Suprapubic skin (tissue), 4 donors: ENCODE results near the gene LMLN. TPM values are rescaled to one million over a fixed set of nuclear protein-coding genes. Genes with fewer than 3 reads are reported as not detected.
"Not testable (repeated sequence)": the region's sequence is repeated elsewhere in the genome, so short reads cannot be mapped to it uniquely, and the experiment has no call there.

Experiments
- DNase-seq, 2 donors: peaks; one replicate each; pipeline ENCODE4 v3.0.0-alpha.2; 2019; ENCODE audit warnings: low spot score in 2 of 2
- H3K27ac ChIP-seq: fragments of 200-600 bp; sonication (generic); one replicate; pipeline ENCODE4 v1.5.1; 2019
- H3K27me3 ChIP-seq: fragments of 200-600 bp; sonication (generic); one replicate; pipeline ENCODE4 v1.5.1; 2019
- H3K36me3 ChIP-seq: fragments of 200-600 bp; sonication (generic); one replicate; pipeline ENCODE4 v1.5.1; 2019
- H3K4me1 ChIP-seq: fragments of 200-600 bp; sonication (generic); one replicate; pipeline ENCODE4 v1.5.1; 2019
- H3K4me3 ChIP-seq: fragments of 200-600 bp; sonication (generic); one replicate; pipeline ENCODE4 v1.5.1; 2019; ENCODE audit warnings: mild to moderate bottlenecking
- H3K9me3 ChIP-seq: fragments of 200-600 bp; sonication (generic); one replicate; pipeline ENCODE4 v1.5.1; 2019
- EP300 ChIP-seq: sonication (generic); formaldehyde crosslinking; IDR thresholded peaks from one replicate; pipeline ENCODE4 v1.6.1; 2017; ENCODE audit warnings: antibody characterized with exemption
- POLR2A ChIP-seq, 2 donors: fragments of 450-650 bp; IDR thresholded peaks; one replicate each; pipeline ENCODE4 v1.6.1; 2017; ENCODE audit warnings: antibody characterized with exemption in 2 of 2, mild to moderate bottlenecking in 2 of 2, moderate library complexity in 2 of 2
- POLR2AphosphoS5 ChIP-seq, 3 donors: sonication (generic); formaldehyde crosslinking; IDR thresholded peaks; one replicate each; pipeline ENCODE4 v1.6.1; 2017; ENCODE audit warnings: antibody characterized with exemption in 3 of 3
- WGBS: methylation state at CpG from one replicate; pipeline ENCODE4 v1.1.5; 2018; 5-methylcytosine and 5-hydroxymethylcytosine counted together
- total RNA-seq, 4 donors: library from RNA; depleted of rRNA; stranded (reverse); fragments of >200 nt; gene quantifications; one replicate each; pipeline ENCODE4 v1.1.0, GENCODE V29; 2016
- TF ChIP-seq, protein P1 (sequence below), 2 donors: fragments of 200-600 bp in 1 of 2; fragments of 450-650 bp in 1 of 2; sonication (generic) in 1 of 2; IDR thresholded peaks; one replicate each; pipeline ENCODE4 v1.5.1; 2016 to 2019; ENCODE audit warnings: antibody characterized with exemption in 2 of 2, mild to moderate bottlenecking in 1 of 2, moderate library complexity in 1 of 2

The LMLN gene
- total RNA-seq, 4 donors from 2014 or later = 3.4 to 8.2 (median 5.5) TPM

- Histone ChIP-seq H3K27ac (no peak overlapping the region), H3K9me3 (no peaks in the 10 kb centered on the region), H3K27me3 (no peaks in the 10 kb centered on the region), H3K4me3 (no peak overlapping the region), H3K4me1 (peaks cover 55% of the 10 kb centered on the region), H3K36me3 (peaks cover 57% of the 10 kb centered on the region)
- TF ChIP-seq POLR2A (IDR thresholded peaks at IDR 0.05) = no peak
- TF ChIP-seq POLR2AphosphoS5 (IDR thresholded peaks at IDR 0.05) = no peak
- TF ChIP-seq, protein P1, sequence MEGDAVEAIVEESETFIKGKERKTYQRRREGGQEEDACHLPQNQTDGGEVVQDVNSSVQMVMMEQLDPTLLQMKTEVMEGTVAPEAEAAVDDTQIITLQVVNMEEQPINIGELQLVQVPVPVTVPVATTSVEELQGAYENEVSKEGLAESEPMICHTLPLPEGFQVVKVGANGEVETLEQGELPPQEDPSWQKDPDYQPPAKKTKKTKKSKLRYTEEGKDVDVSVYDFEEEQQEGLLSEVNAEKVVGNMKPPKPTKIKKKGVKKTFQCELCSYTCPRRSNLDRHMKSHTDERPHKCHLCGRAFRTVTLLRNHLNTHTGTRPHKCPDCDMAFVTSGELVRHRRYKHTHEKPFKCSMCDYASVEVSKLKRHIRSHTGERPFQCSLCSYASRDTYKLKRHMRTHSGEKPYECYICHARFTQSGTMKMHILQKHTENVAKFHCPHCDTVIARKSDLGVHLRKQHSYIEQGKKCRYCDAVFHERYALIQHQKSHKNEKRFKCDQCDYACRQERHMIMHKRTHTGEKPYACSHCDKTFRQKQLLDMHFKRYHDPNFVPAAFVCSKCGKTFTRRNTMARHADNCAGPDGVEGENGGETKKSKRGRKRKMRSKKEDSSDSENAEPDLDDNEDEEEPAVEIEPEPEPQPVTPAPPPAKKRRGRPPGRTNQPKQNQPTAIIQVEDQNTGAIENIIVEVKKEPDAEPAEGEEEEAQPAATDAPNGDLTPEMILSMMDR (IDR thresholded peaks at IDR 0.05) = no peak
- no peak for TF ChIP-seq EP300
- DNase-seq = no peak
- WGBS = 54% methylated on average over 7 of the region's 7 CpGs
Measured at GRCh38 chr3:197953881-197954280, 6.1 kb upstream of the LMLN start.

- Histone ChIP-seq H3K4me3 (no peak overlapping the region), H3K27ac (no peak overlapping the region), H3K36me3 (peaks cover 57% of the 10 kb centered on the region), H3K27me3 (no peaks in the 10 kb centered on the region), H3K9me3 (no peaks in the 10 kb centered on the region), H3K4me1 (peaks cover 59% of the 10 kb centered on the region)
- no peak for DNase-seq
- WGBS = 85% methylated on average over 4 of the region's 4 CpGs
- TF ChIP-seq POLR2AphosphoS5 (IDR thresholded peaks at IDR 0.05) = no peak
- TF ChIP-seq, protein P1 (IDR thresholded peaks at IDR 0.05) = no peak
- TF ChIP-seq POLR2A (IDR thresholded peaks at IDR 0.05) = no peak
- TF ChIP-seq EP300 = no peak
Measured at GRCh38 chr3:197955892-197956477, 4.0 kb upstream of the LMLN start.

DNA sequence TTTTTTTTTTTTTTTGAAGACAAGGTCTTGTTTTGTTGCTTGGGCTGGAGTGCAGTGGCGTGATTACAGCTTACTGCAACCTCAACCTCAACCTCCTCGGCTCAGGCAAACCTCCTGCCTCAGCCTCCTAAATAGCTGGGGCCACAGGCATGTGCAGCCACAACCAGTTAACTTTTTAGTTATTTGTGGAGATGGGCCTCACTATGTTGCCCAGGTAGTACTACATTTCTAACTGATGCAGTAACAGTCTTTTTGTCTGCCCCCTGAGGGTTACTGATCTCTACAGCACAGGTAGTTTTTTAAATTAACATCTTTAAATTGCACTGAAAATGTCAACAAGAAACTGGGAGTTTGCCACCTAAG is 3.4 kb upstream of the LMLN start:
- Histone ChIP-seq H3K4me3 (no peak overlapping the region), H3K36me3 (peaks cover 52% of the 10 kb centered on the region), H3K27me3 (no peaks in the 10 kb centered on the region), H3K4me1 (peaks cover 59% of the 10 kb centered on the region), H3K27ac (peak overlapping the region; percentile 47), H3K9me3 (no peaks in the 10 kb centered on the region)
- DNase-seq = no peak
- TF ChIP-seq POLR2AphosphoS5 (IDR thresholded peaks at IDR 0.05) (no peak), POLR2A (IDR thresholded peaks at IDR 0.05) (no peak), EP300 (no peak)
- TF ChIP-seq, protein P1 (IDR thresholded peaks at IDR 0.05) = no peak
- whole genome bisulfite sequencing = 97% methylated on average over 2 of the region's 2 CpGs

- H3K36me3 ChIP-seq = peaks cover 43% of the 10 kb centered on the region
- H3K9me3 ChIP-seq = no peaks in the 10 kb centered on the region
- peak overlapping the region; percentile 45 for H3K27ac ChIP-seq
- 86% methylated on average over 5 of the region's 5 CpGs for WGBS
- H3K4me3 ChIP-seq = no peak overlapping the region
- H3K4me1 ChIP-seq = peaks cover 51% of the 10 kb centered on the region
- H3K27me3 ChIP-seq = no peaks in the 10 kb centered on the region
- TF ChIP-seq, protein P1 (IDR thresholded peaks at IDR 0.05) = no peak
- no peak for TF ChIP-seq POLR2A (IDR thresholded peaks at IDR 0.05)
- no peak for TF ChIP-seq EP300
- TF ChIP-seq POLR2AphosphoS5 (IDR thresholded peaks at IDR 0.05) = no peak
- DNase-seq = no peak
Measured at GRCh38 chr3:197957790-197958133, 2.3 kb upstream of the LMLN start.

DNA sequence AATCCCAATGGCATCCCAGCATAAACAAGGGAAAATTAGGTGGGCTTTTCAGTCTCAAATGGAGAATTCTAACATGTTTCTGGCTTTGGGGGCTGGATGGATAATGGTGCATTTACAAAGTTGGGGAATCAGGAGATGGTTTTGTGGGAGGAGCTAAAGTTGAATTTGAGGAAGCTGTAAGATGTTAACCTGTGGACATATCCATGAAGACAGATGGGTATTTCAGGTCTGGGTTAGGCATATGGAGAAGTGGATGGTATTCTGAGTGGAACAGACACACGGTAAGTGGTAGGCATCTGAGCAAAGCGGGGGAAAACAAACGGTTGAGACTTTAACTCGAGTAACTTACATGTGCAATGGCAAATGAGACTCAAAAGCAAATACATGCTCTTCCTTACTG is 1.7 kb upstream of the LMLN start:
- DNase-seq = no peak
- H3K4me3 ChIP-seq = no peak overlapping the region
- TF ChIP-seq POLR2AphosphoS5 (IDR thresholded peaks at IDR 0.05) (no peak), POLR2A (IDR thresholded peaks at IDR 0.05) (no peak), EP300 (no peak)
- TF ChIP-seq, protein P1 (IDR thresholded peaks at IDR 0.05) = no peak
- no peaks in the 10 kb centered on the region for H3K27me3 ChIP-seq
- H3K27ac ChIP-seq = peak overlapping the region; percentile 45
- 87% methylated on average over 4 of the region's 4 CpGs for WGBS
- H3K4me1 ChIP-seq = peaks cover 45% of the 10 kb centered on the region
- peaks cover 38% of the 10 kb centered on the region for H3K36me3 ChIP-seq
- no peaks in the 10 kb centered on the region for H3K9me3 ChIP-seq

DNA sequence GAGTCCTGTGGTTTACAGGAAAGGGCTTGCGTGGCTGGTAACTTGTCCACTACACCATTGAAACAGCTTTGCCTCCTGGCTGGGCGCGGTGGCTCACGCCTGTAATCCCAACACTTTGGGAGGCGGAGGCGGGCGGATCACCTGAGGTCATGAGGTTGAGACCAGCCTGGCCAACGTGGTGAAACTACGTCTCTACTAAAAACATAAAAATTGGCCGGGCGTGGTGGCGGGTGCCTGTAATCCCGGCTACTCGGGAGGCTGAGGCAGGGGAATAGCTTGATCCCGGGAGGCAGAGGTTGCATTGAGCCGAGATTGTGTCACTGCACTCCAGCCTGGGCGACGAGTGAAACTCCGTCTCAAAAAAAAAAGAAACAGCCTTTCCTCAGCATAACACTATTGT is 1.2 kb upstream of the LMLN start:
- not testable (repeated sequence) for H3K4me3 ChIP-seq, H3K9me3 ChIP-seq, H3K27me3 ChIP-seq, DNase-seq
- WGBS = 92% methylated on average over 19 of the region's 19 CpGs
- peaks cover 32% of the 10 kb centered on the region for H3K36me3 ChIP-seq
- H3K27ac ChIP-seq = peak overlapping the region; percentile 87
- H3K4me1 ChIP-seq = peaks cover 40% of the 10 kb centered on the region
